Measurements from ENCODE around the gene MAPK12.

DNA sequence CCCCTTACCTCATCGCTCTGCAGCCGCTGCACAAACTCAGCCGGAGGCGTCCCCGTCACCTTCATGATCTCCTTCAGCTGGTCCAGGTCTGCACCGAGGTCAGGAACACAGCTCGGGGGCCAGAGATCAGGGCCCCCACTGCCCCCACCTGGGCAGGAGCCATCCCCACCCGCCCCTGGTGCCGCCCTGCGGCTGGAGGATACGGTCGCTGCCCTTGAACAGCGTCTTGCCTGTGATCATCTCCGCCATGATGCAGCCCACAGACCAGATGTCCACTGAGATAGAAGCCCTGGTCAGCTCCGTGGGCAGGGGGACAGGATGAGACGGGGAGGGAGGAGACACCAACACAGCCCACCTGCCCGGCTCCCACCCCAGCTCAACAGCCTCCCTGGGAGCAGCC is 5.9 kb downstream of the MAPK12 start:
- TF ChIP-seq, protein P1, sequence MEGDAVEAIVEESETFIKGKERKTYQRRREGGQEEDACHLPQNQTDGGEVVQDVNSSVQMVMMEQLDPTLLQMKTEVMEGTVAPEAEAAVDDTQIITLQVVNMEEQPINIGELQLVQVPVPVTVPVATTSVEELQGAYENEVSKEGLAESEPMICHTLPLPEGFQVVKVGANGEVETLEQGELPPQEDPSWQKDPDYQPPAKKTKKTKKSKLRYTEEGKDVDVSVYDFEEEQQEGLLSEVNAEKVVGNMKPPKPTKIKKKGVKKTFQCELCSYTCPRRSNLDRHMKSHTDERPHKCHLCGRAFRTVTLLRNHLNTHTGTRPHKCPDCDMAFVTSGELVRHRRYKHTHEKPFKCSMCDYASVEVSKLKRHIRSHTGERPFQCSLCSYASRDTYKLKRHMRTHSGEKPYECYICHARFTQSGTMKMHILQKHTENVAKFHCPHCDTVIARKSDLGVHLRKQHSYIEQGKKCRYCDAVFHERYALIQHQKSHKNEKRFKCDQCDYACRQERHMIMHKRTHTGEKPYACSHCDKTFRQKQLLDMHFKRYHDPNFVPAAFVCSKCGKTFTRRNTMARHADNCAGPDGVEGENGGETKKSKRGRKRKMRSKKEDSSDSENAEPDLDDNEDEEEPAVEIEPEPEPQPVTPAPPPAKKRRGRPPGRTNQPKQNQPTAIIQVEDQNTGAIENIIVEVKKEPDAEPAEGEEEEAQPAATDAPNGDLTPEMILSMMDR (IDR thresholded peaks at IDR 0.05), result no peak
- no peak for TF ChIP-seq EZH2 (IDR thresholded peaks at IDR 0.05; ENCODE audit: borderline replicate concordance, insufficient read depth, low read depth, low read length, poor library complexity, severe bottlenecking)

Data from B cell (primary cell).